HFFc6 (cell line): ENCODE measurements around the gene CCDC38. TPM values are rescaled to one million over a fixed set of nuclear protein-coding genes. Genes with fewer than 3 reads are reported as not detected.

Experiments used
- DNase-seq: peaks from one replicate; pipeline ENCODE4 v3.0.0-alpha.2; 2018
- H3K27ac Mint-ChIP-seq: 2 replicates; pipeline ENCODE4 v1.8.0; 2020; ENCODE audit warnings: mild to moderate bottlenecking, mixed read lengths
- H3K27me3 Mint-ChIP-seq: 2 replicates; pipeline ENCODE4 v1.8.0; 2021; ENCODE audit warnings: mild to moderate bottlenecking, moderate library complexity, mixed read lengths; ENCODE audit not compliant: insufficient read depth
- H3K36me3 Mint-ChIP-seq: 2 replicates; pipeline ENCODE4 v1.8.0; 2021; ENCODE audit warnings: low read depth, mixed read lengths
- H3K4me1 Mint-ChIP-seq: 2 replicates; pipeline ENCODE4 v1.8.0; 2020; ENCODE audit warnings: low read depth, mixed read lengths
- H3K4me3 Mint-ChIP-seq: 2 replicates; pipeline ENCODE4 v1.8.0; 2020; ENCODE audit warnings: mild to moderate bottlenecking, moderate library complexity, mixed read lengths
- H3K9me3 Mint-ChIP-seq: 2 replicates; pipeline ENCODE4 v1.8.0; 2020; ENCODE audit warnings: mild to moderate bottlenecking, mixed read lengths
- total RNA-seq, 6 experiments: library from RNA; stranded (reverse); fragmentation: NEBNext Ultra II Directional; extraction: Animal tissue kit (Norgen Biotek cat#: 25700); gene quantifications; 2 replicates in 1 of 6; 3 replicates in 5 of 6; pipeline ENCODE4 v1.2.3, GENCODE V29; 2021
- TF ChIP-seq, protein P1 (sequence below): fragments of 200-600 bp; sonication (generic); IDR thresholded peaks from 2 replicates; pipeline ENCODE4 v1.5.0; 2021; ENCODE audit warnings: antibody characterized with exemption, mild to moderate bottlenecking

Gene CCDC38
- total RNA-seq, 6 experiments from 2014 or later, result not detected

- Mint-ChIP-seq H3K36me3 (no peaks in the 10 kb centered on the region), H3K4me1 (peaks cover 32% of the 10 kb centered on the region), H3K9me3 (no peaks in the 10 kb centered on the region), H3K4me3 (peak overlapping the region; percentile 45), H3K27ac (no peak overlapping the region; the same call in 1 of the 2 replicates), H3K27me3 (peaks cover 18% of the 10 kb centered on the region)
- DNase-seq, result peak; percentile 30
- TF ChIP-seq, protein P1, sequence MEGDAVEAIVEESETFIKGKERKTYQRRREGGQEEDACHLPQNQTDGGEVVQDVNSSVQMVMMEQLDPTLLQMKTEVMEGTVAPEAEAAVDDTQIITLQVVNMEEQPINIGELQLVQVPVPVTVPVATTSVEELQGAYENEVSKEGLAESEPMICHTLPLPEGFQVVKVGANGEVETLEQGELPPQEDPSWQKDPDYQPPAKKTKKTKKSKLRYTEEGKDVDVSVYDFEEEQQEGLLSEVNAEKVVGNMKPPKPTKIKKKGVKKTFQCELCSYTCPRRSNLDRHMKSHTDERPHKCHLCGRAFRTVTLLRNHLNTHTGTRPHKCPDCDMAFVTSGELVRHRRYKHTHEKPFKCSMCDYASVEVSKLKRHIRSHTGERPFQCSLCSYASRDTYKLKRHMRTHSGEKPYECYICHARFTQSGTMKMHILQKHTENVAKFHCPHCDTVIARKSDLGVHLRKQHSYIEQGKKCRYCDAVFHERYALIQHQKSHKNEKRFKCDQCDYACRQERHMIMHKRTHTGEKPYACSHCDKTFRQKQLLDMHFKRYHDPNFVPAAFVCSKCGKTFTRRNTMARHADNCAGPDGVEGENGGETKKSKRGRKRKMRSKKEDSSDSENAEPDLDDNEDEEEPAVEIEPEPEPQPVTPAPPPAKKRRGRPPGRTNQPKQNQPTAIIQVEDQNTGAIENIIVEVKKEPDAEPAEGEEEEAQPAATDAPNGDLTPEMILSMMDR, result no peak
Measured at GRCh38 chr12:95836630-95837239, 105.7 kb downstream of the CCDC38 start.

GRCh38 chr12:95836185-95836609, 106.2 kb downstream of the CCDC38 start:
- peaks cover 18% of the 10 kb centered on the region for H3K27me3 Mint-ChIP-seq
- peak overlapping the region; percentile 45; the same call in 1 of the 2 replicates for H3K4me3 Mint-ChIP-seq
- TF ChIP-seq, protein P1, result no peak
- H3K36me3 Mint-ChIP-seq, result no peaks in the 10 kb centered on the region
- H3K27ac Mint-ChIP-seq, result no peak overlapping the region; the same call in 1 of the 2 replicates
- H3K4me1 Mint-ChIP-seq, result peaks cover 32% of the 10 kb centered on the region
- no peaks in the 10 kb centered on the region for H3K9me3 Mint-ChIP-seq
- peak; percentile 62 for DNase-seq

DNA sequence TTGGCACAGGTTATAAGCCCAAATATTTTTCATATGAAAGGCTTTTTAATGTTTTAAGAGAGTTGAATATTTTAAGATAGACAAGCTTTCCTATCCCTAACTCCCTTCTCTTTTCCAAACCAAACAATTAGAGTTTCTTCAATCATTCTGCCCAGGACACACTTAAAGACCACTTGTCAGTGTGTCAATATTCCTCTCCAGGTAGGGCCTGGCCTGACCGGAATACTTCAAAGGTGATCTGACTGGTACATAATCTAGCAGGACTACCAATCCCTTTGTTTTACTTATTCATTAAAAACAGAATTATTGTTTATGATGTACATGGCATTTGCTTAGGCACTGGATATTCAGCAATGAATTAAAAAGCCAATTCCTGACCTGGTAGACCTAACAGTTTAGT, 107.8 kb downstream of the CCDC38 start:
- no peak overlapping the region for H3K27ac Mint-ChIP-seq
- peaks cover 32% of the 10 kb centered on the region for H3K27me3 Mint-ChIP-seq
- no peak overlapping the region for H3K4me3 Mint-ChIP-seq
- TF ChIP-seq, protein P1, result no peak
- peaks cover 32% of the 10 kb centered on the region for H3K4me1 Mint-ChIP-seq
- DNase-seq, result no peak
- no peaks in the 10 kb centered on the region for H3K36me3 Mint-ChIP-seq
- H3K9me3 Mint-ChIP-seq, result no peaks in the 10 kb centered on the region

DNA sequence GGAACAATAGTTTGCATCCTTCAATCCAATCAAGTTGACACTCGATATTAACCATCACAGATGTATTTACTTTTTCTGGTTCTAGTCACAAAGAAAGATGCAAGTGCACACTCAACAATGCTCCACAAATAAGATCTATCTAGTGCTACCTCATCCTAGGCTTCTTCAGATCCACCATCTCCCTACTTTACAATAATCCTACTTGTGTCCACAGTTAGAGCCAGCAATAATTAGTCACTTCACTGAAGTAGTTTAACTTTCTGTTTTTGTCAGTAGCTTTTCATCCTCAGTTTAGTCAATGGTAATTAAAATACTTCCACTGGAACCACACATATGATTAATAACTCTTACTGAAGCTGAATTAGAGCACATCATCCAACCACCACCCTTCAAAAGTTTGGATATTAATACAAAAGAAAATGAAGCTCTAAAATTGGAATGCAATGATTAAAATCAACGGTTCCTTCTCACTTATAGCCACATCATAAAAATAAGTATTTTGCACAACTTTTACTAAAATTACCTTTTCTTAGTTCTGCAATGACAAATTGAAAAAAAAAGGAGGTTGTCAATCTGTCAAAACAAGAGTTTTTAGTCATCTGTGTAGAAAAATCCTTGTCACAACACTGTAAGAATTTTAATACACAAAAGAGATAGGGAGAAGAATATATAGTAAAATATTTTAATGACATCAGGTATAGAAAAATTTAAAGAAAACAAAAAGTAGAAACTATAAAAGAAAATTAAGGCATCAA, 111.9 kb downstream of the CCDC38 start:
- DNase-seq, result no peak
- Mint-ChIP-seq H3K9me3 (no peaks in the 10 kb centered on the region), H3K27me3 (peaks cover 38% of the 10 kb centered on the region), H3K4me1 (peaks cover 14% of the 10 kb centered on the region), H3K36me3 (no peaks in the 10 kb centered on the region), H3K4me3 (no peak overlapping the region), H3K27ac (no peak overlapping the region)
- TF ChIP-seq, protein P1, result no peak

GRCh38 chr12:95829395-95829794, 113.0 kb downstream of the CCDC38 start:
- peaks cover 38% of the 10 kb centered on the region for H3K27me3 Mint-ChIP-seq
- TF ChIP-seq, protein P1, result no peak
- H3K4me1 Mint-ChIP-seq, result peaks cover 10% of the 10 kb centered on the region
- no peak overlapping the region for H3K4me3 Mint-ChIP-seq
- DNase-seq, result no peak
- no peaks in the 10 kb centered on the region for H3K36me3 Mint-ChIP-seq
- no peaks in the 10 kb centered on the region for H3K9me3 Mint-ChIP-seq
- no peak overlapping the region for H3K27ac Mint-ChIP-seq
